Measurements from ENCODE around the gene KIFC1. TPM values are rescaled to one million over a fixed set of nuclear protein-coding genes. Genes with fewer than 3 reads are reported as not detected.
A peak's percentile ranks its signal among the peaks of the same experiment; 100 is the strongest.

Gene KIFC1
- total and polyA plus RNA-seq, 9 of the 15 experiments (the other 6 are each of a cell fraction or from before 2014, with no cell fraction given), result 1.3 to 95.2 (median 76.9) TPM

DNA sequence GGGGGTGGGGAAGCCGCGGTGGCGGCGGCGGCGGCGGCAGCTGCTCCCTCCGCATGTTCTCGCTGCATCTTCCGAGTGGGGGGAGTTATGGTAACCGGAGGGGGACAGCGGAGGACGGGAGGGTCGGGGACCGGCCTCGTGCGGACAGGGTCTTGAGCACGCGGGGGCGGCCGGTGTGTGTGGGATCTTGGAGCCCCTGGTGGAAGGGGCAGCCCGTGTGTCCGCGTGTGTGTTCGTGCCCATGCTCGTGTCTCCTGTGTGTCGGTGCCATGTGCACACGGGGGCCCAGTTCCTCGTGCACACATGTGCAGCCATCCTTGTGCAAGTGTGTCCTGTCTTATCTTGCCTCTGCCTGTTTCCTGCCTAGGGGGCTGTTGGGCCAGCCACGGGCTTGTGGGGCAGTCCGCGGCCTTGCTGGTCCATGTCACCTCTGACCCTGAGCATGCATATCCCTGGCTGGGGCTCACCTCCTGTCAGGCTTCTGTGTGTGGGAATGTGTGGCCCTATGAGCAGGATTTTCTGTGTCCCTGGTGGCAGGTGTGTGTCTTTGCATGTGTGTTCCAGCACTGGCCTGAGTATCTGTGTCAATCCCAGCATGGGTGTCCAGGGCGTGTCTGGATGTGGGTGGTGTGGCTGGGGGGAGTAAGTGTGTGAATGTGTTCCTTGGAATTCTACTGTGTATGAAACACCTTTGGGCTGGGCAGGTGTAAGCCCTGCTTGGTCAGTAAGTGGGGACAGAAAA is 36.8 kb downstream of the KIFC1 start (continued):
- TF ChIP-seq, protein P1, sequence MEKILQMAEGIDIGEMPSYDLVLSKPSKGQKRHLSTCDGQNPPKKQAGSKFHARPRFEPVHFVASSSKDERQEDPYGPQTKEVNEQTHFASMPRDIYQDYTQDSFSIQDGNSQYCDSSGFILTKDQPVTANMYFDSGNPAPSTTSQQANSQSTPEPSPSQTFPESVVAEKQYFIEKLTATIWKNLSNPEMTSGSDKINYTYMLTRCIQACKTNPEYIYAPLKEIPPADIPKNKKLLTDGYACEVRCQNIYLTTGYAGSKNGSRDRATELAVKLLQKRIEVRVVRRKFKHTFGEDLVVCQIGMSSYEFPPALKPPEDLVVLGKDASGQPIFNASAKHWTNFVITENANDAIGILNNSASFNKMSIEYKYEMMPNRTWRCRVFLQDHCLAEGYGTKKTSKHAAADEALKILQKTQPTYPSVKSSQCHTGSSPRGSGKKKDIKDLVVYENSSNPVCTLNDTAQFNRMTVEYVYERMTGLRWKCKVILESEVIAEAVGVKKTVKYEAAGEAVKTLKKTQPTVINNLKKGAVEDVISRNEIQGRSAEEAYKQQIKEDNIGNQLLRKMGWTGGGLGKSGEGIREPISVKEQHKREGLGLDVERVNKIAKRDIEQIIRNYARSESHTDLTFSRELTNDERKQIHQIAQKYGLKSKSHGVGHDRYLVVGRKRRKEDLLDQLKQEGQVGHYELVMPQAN (IDR thresholded peaks at IDR 0.05; ENCODE audit: borderline replicate concordance), result peak; percentile 74
- TF ChIP-seq ZNF583 (CRISPR knock-in tag; IDR thresholded peaks at IDR 0.05), result peak; percentile 50; the same call in 1 of the 2 replicates
- TF ChIP-seq CC2D1A (IDR thresholded peaks at IDR 0.05), result no peak
- TF ChIP-seq POU5F1 (IDR thresholded peaks at IDR 0.05; ENCODE audit: borderline replicate concordance, low read depth, low read length, partially characterized antibody), result no peak
- peak; percentile 86 for TF ChIP-seq ZNF217 (CRISPR knock-in tag; IDR thresholded peaks at IDR 0.05)

GRCh38 chr6:33428966-33429749 is 37.5 kb downstream of the KIFC1 start:
- ChIA-PET CTCF (ENCODE audit: low intra/inter-chr PET ratio) (interaction anchor here (0.6 kb wide), 1 partner anchor 9 kb away, joined by 3 read pairs; no protein-coding TSS in a partner anchor), POLR2A (interaction anchor here (0.5 to 1.2 kb wide), 7 partner anchors 11 to 286 kb away, joined by 3 to 6 read pairs (median 3); no protein-coding TSS in a partner anchor)
- in situ Hi-C loops (cut with MboI) (no loop called here), intact Hi-C loops (cut with micrococcal nuclease) (loop anchor here (5.0 to 10.0 kb wide), 4 partner anchors 54 to 304 kb away; partner anchors contain the start of genes BAK1 and RGL2)
- Histone ChIP-seq H3K9me1 (ENCODE audit: control insufficient read depth, insufficient read depth, low read length) (no peaks in the 10 kb centered on the region), H3K79me2 (ENCODE audit: control insufficient read depth, insufficient read depth, low read length) (peaks cover 51% of the 10 kb centered on the region), H3K4me3 (peak overlapping the region; percentile 49; the same call in 1 of the 2 replicates), H3K36me3 (ENCODE audit: control insufficient read depth, insufficient read depth, low read length) (no peaks in the 10 kb centered on the region), H3K27ac (ENCODE audit: extremely low read depth, low read depth, low read length) (peak overlapping the region; percentile 77), H3K4me1 (replicated peaks in 1 of 2; ENCODE audit: control insufficient read depth in 2 of 2, insufficient read depth in 2 of 2, low read length in 2 of 2) (peaks cover 53 to 65% of the 10 kb centered on the region in 2 experiments), H2AFZ (ENCODE audit: low read depth, low read length) (peak overlapping the region; percentile 77; the same call in 1 of the 2 replicates), H3K9ac (ENCODE audit: insufficient read depth in 1 of 2, low read depth in 2 of 2, low read length in 2 of 2) (peak overlapping the region; percentile 60 to 91; a peak in 3 of 4 replicates), H3K4me2 (ENCODE audit: insufficient read depth, low read length) (peak overlapping the region; percentile 82), H3K9me3 (replicated peaks; ENCODE audit: control insufficient read depth, insufficient read depth, low read depth, low read length) (no peaks in the 10 kb centered on the region), H4K20me1 (replicated peaks; ENCODE audit: control insufficient read depth, insufficient read depth, low read length) (no peaks in the 10 kb centered on the region; the same call in 1 of the 2 replicates), H3K27me3 (ENCODE audit: control insufficient read depth in 2 of 2, insufficient read depth in 2 of 2, low read length in 2 of 2) (no peaks in the 10 kb centered on the region)
- FAIRE-seq (peak; percentile 40), ATAC-seq (no peak), DNase-seq (ENCODE audit: extremely low read depth in 1 of 4, low spot score in 3 of 4) (peak in 1 of 4 experiments; percentile 33)
- BruUV-seq (replicated peaks), result TSS peak; percentile 64
- WGBS (ENCODE audit: insufficient coverage, low coverage, missing lambda C conversion rate), result 69% methylated on average over 5 of the region's 5 CpGs
- TF ChIP-seq POLR2A (conservative IDR thresholded peaks at IDR 0.05) (peak; percentile 32; the same call in 1 of the 2 replicates), THRB (CRISPR knock-in tag; conservative IDR thresholded peaks at IDR 0.05) (0 out of 2 replicates have a peak, but pooled peaks have one; percentile 46), ARID2 (IDR thresholded peaks at IDR 0.05) (peak; percentile 88), BCL6 (CRISPR knock-in tag; IDR thresholded peaks at IDR 0.05) (no peak), OTX1 (CRISPR knock-in tag; IDR thresholded peaks at IDR 0.05) (peak; percentile 17; the same call in 1 of the 2 replicates), ZC3H4 (CRISPR knock-in tag; IDR thresholded peaks at IDR 0.05; ENCODE audit: borderline replicate concordance) (peak; percentile 50; the same call in 1 of the 2 replicates), PHB2 (IDR thresholded peaks at IDR 0.05; ENCODE audit: low read depth) (0 out of 2 replicates have a peak, but pooled peaks have one; percentile 33), RBM25 (IDR thresholded peaks at IDR 0.05; ENCODE audit: low read depth, low read length, severe bottlenecking) (no peak), EGR1 (conservative IDR thresholded peaks at IDR 0.05) (peak; percentile 47)
